CD4-positive, alpha-beta T cell treated with Interleukin-2 at 100 ng/mL for 4 hours (primary cell): Measurements from ENCODE around the gene NHLRC2.

Experiments
- DNase-seq: peaks from one replicate; pipeline ENCODE4 v3.0.0-alpha.2; 2020; ENCODE audit warnings: low spot score

Gene NHLRC2

GRCh38 chr10:113911839-113912238 lies 57.4 kb downstream of the NHLRC2 start:
- no peak for DNase-seq

GRCh38 chr10:113912582-113912981 lies 58.1 kb downstream of the NHLRC2 start:
- DNase-seq = no peak

- no peak for DNase-seq
Observed at GRCh38 chr10:113914956-113915355, 60.5 kb downstream of the NHLRC2 start.

- DNase-seq = no peak
Observed at GRCh38 chr10:113915540-113915939, 61.1 kb downstream of the NHLRC2 start.

GRCh38 chr10:113916053-113916452 lies 61.6 kb downstream of the NHLRC2 start:
- DNase-seq = no peak

- DNase-seq = no peak
Observed at GRCh38 chr10:113917636-113918035, 63.2 kb downstream of the NHLRC2 start.

GRCh38 chr10:113920114-113920513 lies 65.7 kb downstream of the NHLRC2 start:
- DNase-seq = no peak

GRCh38 chr10:113920875-113921274 lies 66.4 kb downstream of the NHLRC2 start:
- no peak for DNase-seq

GRCh38 chr10:113921561-113922370 lies 67.3 kb downstream of the NHLRC2 start:
- DNase-seq = no peak

- no peak for DNase-seq
Observed at GRCh38 chr10:113922787-113923570, 68.5 kb downstream of the NHLRC2 start.

GRCh38 chr10:113924186-113924585 lies 69.7 kb downstream of the NHLRC2 start:
- DNase-seq = no peak

- DNase-seq = no peak
Observed at GRCh38 chr10:113924664-113925063, 70.2 kb downstream of the NHLRC2 start.

- DNase-seq = no peak
Observed at GRCh38 chr10:113927440-113927839, 73.0 kb downstream of the NHLRC2 start.

- DNase-seq = no peak
Observed at GRCh38 chr10:113928830-113929229, 74.4 kb downstream of the NHLRC2 start.

GRCh38 chr10:113929522-113929921 lies 75.1 kb downstream of the NHLRC2 start:
- no peak for DNase-seq

- no peak for DNase-seq
Observed at GRCh38 chr10:113930482-113931057, 76.1 kb downstream of the NHLRC2 start.

GRCh38 chr10:113932854-113933253 lies 78.4 kb downstream of the NHLRC2 start:
- DNase-seq = no peak

GRCh38 chr10:113933894-113934532 lies 79.6 kb downstream of the NHLRC2 start:
- no peak for DNase-seq

- DNase-seq = no peak
Observed at GRCh38 chr10:113937258-113937657, 82.8 kb downstream of the NHLRC2 start.

GRCh38 chr10:113937756-113938155 lies 83.3 kb downstream of the NHLRC2 start:
- no peak for DNase-seq

GRCh38 chr10:113939212-113939860 lies 84.9 kb downstream of the NHLRC2 start:
- no peak for DNase-seq

- no peak for DNase-seq
Observed at GRCh38 chr10:113941140-113941539, 86.7 kb downstream of the NHLRC2 start.
